Stimulated activated CD8-positive, alpha-beta memory T cell treated with anti-CD3 and anti-CD28 coated beads, Interleukin-7, amount 100 ng/mL, for 48 hours (primary cell): Measurements from ENCODE around the gene ETDC.

Experiments used
- DNase-seq, 2 donors: peaks; one replicate each; pipeline ENCODE4 v3.0.0-alpha.2; 2020; ENCODE audit warnings: low read depth in 1 of 2; ENCODE audit errors: extremely low read depth in 1 of 2

The ETDC gene

DNA sequence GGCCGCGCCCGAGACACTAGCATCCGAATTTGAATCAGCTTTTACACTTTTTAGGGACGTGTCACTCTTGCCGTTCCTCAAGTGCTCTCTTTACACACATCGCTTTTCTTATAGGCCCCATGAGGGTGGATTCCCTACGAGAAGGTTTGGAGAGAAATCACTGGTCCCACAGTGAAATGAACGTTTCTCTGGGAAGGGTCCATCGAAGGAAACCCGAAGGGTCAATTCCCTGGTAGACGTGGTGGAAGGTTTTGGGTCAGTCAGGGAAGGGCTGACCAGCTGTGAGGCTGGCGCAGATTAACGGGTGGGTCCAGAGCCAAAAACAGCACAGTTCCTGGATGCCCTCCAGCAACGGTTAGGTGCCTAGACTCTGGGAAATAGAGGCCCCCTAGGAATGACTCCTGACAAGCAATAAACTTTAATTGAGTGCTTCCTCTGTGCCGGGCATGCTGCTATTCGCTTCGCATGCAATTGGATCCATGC is 35.9 kb downstream of the ETDC start:
- no peak for DNase-seq

DNA sequence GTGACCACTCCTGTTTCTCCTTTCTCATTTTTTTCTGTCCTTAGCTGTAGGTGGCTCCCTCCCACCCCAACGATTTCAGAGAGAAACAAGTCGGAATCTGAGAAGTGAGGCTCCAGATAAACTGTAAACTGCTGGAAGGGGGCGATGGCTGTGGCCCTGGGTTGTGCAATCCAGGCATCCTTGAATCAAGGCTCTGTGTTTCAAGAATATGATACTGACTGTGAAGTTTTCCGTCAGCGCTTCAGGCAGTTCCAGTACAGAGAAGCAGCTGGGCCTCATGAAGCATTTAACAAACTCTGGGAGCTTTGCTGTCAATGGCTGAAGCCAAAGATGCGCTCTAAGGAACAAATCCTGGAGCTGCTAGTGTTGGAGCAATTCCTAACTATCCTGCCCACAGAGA is 37.7 kb downstream of the ETDC start:
- DNase-seq, result no peak

DNA sequence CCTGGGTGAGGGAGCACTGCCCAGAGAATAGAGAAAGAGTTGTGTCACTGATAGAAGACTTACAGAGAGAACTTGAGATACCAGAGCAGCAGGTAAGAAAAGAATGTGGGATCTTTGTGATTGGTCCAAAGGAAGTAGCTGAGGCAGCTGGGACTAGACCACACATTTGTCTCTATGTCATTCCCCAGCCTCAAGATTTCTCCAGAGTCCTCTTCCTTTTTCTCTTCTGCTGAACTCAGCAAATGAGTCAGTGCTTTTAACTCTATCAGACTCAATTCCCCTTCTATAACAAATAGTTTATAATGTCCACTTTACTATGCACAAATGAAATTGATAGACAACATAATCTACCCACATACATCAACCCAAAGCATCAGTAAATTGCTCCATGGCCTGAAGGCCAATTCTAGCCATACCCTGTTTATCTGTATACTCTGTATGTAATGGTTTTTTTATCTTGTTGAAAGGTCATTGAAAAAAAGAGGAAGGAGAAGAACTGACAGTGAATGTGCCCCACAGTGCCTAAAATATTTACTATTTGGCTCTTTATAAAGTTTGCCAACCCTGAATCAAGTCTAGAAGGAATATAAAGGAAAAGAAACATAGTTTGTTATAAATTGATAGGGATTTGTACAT is 38.2 kb downstream of the ETDC start:
- DNase-seq, result no peak

DNA sequence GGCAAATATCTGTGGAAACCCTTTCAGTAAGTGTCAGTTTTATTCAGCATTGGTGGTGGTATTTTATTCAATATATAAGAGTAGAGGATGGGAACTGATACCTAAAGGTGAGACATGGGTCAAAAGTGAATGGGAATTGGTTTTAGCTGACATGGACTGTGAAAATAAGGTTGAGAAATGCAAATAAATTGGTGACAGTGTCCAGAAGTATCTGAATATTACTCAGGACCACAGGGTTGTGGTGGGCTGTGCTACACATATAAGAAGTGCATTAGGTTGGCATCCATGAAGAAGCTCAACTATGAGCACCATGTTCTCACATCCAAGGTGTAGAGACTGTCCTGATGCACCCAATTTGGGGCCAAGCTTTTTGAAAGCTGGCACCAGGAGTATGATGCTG is 45.0 kb downstream of the ETDC start:
- DNase-seq, result no peak
